Left ventricle myocardium superior (tissue), 1 donor: Measurements from ENCODE around the gene CFAP20DC. TPM values are rescaled to one million over a fixed set of nuclear protein-coding genes. Genes with fewer than 3 reads are reported as not detected.
A peak's percentile ranks its signal among the peaks of the same experiment; 100 is the strongest.

Source experiments
- ATAC-seq: fragments of 200-7000 bp; cut with Tn5 transposase; one replicate; pipeline ENCODE4 v1.9.1; 2020; ENCODE audit warnings: mild to moderate bottlenecking, moderate library complexity
- DNase-seq: peaks from one replicate; pipeline ENCODE4 v3.0.0-alpha.2; 2020
- intact Hi-C: fragments of 100-400 bp; cut with micrococcal nuclease; formaldehyde crosslinking; loops from one replicate; pipeline ENCODE4 v1.11.0; 2022
- total RNA-seq: library from RNA; stranded (reverse); fragmentation: NEBNext Ultra II Directional; extraction: Animal tissue kit (Norgen Biotek cat#: 25700); gene quantifications from one replicate; pipeline ENCODE4 v1.2.1, GENCODE V29; 2021
- donor health status: DM: no; HTN: yes; CAD: no; lungs with severe emphysema.

Gene CFAP20DC
- total RNA-seq, 1 donor from 2014 or later = 0.22 TPM

GRCh38 chr3:59040902-59041301 is 8.9 kb downstream of the CFAP20DC start:
- DNase-seq (no peak), ATAC-seq (no peak)
- intact Hi-C loops = no loop called here

- intact Hi-C loops = no loop called here
- DNase-seq (no peak), ATAC-seq (no peak)
These were observed 22.2 kb downstream of the CFAP20DC start for GRCh38 chr3:59027607-59028006.

- ATAC-seq (no peak), DNase-seq (no peak)
- intact Hi-C loops = no loop called here
These were observed 26.2 kb downstream of the CFAP20DC start for GRCh38 chr3:59023612-59024011.

- intact Hi-C loops = no loop called here
- no peak for ATAC-seq
- no peak for DNase-seq
These were observed 32.2 kb downstream of the CFAP20DC start for GRCh38 chr3:59017617-59017984.

- ATAC-seq (no peak), DNase-seq (no peak)
- intact Hi-C loops = no loop called here
These were observed 32.8 kb downstream of the CFAP20DC start for GRCh38 chr3:59016930-59017616.

- ATAC-seq (no peak), DNase-seq (no peak)
- intact Hi-C loops = no loop called here
These were observed 36.2 kb downstream of the CFAP20DC start for GRCh38 chr3:59013611-59014010.

GRCh38 chr3:59006634-59007517 is 42.9 kb downstream of the CFAP20DC start:
- ATAC-seq (peak; percentile 45), DNase-seq (peak; percentile 58)
- intact Hi-C loops = no loop called here

- DNase-seq (no peak), ATAC-seq (no peak)
- intact Hi-C loops = no loop called here
These were observed 48.1 kb downstream of the CFAP20DC start for GRCh38 chr3:59001675-59002074.

GRCh38 chr3:58999774-59000160 is 50.1 kb downstream of the CFAP20DC start:
- ATAC-seq = no peak
- intact Hi-C loops = no loop called here
- no peak for DNase-seq

GRCh38 chr3:58999134-58999773 is 50.6 kb downstream of the CFAP20DC start:
- DNase-seq = no peak
- ATAC-seq = no peak
- intact Hi-C loops = no loop called here

- ATAC-seq (no peak), DNase-seq (no peak)
- intact Hi-C loops = no loop called here
These were observed 51.2 kb downstream of the CFAP20DC start for GRCh38 chr3:58998476-58999117.

- ATAC-seq (no peak), DNase-seq (no peak)
- intact Hi-C loops = no loop called here
These were observed 53.1 kb downstream of the CFAP20DC start for GRCh38 chr3:58996730-58997129.

GRCh38 chr3:58994746-58995330 is 55.0 kb downstream of the CFAP20DC start:
- intact Hi-C loops = no loop called here
- no peak for ATAC-seq
- no peak for DNase-seq

- no peak for ATAC-seq
- no peak for DNase-seq
- intact Hi-C loops = no loop called here
These were observed 56.3 kb downstream of the CFAP20DC start for GRCh38 chr3:58993547-58993946.

- ATAC-seq = no peak
- no peak for DNase-seq
- intact Hi-C loops = no loop called here
These were observed 58.2 kb downstream of the CFAP20DC start for GRCh38 chr3:58991623-58992022.

- DNase-seq (no peak), ATAC-seq (no peak)
- intact Hi-C loops = no loop called here
These were observed 58.8 kb downstream of the CFAP20DC start for GRCh38 chr3:58991026-58991425.

GRCh38 chr3:58989955-58990354 is 59.9 kb downstream of the CFAP20DC start:
- ATAC-seq (no peak), DNase-seq (no peak)
- intact Hi-C loops = no loop called here

GRCh38 chr3:58989163-58989562 is 60.7 kb downstream of the CFAP20DC start:
- intact Hi-C loops = no loop called here
- ATAC-seq (no peak), DNase-seq (no peak)

GRCh38 chr3:58988041-58988440 is 61.8 kb downstream of the CFAP20DC start:
- intact Hi-C loops = no loop called here
- ATAC-seq = no peak
- no peak for DNase-seq
